ENCODE data around the gene LRRN4CL. TPM values are rescaled to one million over a fixed set of nuclear protein-coding genes. Genes with fewer than 3 reads are reported as not detected.

LRRN4CL gene
- total RNA-seq, 1 experiment from 2014 or later, result 0.42 TPM

DNA sequence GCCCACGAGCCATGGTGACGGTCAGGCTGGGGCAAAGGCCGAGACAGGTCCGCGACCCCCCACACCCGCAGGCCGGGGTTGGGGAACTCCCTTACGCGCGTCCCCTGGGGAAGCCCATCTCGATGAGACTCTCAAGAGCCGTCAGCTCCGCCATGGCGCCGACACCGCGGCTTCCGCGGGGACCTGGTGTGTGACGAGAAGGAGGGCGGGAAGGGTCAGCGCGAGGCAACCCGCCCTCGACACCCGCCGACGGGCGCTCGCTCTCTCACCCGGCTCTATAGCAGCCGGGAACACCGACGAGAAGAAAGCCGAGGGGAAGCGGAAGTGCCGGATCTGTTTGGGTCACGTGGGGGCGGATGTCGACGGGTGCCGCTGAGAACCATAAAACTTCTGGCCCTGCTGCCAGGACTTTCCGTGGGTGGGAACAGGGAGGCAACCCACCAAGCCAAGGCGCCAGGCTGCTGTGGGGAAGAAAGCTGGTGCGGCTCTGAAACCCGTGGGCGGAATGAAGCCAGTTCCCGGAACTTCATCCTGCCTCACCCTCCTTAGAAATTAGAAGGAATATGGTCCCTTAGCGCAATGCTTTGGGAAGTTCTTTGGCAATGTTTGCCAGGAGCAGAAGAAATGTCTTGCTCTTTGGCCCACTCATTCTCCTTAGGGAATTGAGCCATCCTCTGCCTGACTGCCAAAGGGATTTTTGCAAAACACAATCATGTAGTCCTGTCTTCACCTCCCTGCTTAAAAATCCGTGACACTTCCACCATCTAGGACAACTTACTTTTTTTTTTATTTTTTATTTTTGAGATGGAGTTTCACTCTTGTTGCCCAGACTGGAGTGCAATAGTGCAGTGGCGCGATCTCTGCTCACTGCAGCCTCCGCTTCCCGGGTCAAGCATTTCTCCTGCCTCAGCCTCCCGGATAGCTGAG, 10.3 kb downstream of the LRRN4CL start, which contains the start of gene UBXN1:
UBXN1 (minus strand) TSS at position 304 of the 927 bp plus-strand sequence; CDS start at position 154, 150 bp downstream.
- BruUV-seq (replicated peaks), result TSS peak; percentile 59
- ChIA-PET POLR2A (interaction anchor here (0.7 to 7.1 kb wide), 23 partner anchors 10 to 177 kb away, joined by 3 to 132 read pairs (median 5); partner anchors contain the start of genes C11orf98, CSKMT, HNRNPUL2 and INTS5), CTCF (interaction anchor here (0.8 to 3.0 kb wide), 11 partner anchors 7 to 1532 kb away, joined by 3 to 72 read pairs (median 11); partner anchors contain the start of genes BSCL2, GNG3, HNRNPUL2 and LBHD1)
- peaks cover 41% of the 10 kb centered on the region for H3K36me3 Mint-ChIP-seq (ENCODE audit: insufficient read depth, unreplicated experiment)
- peak; percentile 89 for DNase-seq (ENCODE audit: unreplicated experiment)
- TF ChIP-seq, protein P1, sequence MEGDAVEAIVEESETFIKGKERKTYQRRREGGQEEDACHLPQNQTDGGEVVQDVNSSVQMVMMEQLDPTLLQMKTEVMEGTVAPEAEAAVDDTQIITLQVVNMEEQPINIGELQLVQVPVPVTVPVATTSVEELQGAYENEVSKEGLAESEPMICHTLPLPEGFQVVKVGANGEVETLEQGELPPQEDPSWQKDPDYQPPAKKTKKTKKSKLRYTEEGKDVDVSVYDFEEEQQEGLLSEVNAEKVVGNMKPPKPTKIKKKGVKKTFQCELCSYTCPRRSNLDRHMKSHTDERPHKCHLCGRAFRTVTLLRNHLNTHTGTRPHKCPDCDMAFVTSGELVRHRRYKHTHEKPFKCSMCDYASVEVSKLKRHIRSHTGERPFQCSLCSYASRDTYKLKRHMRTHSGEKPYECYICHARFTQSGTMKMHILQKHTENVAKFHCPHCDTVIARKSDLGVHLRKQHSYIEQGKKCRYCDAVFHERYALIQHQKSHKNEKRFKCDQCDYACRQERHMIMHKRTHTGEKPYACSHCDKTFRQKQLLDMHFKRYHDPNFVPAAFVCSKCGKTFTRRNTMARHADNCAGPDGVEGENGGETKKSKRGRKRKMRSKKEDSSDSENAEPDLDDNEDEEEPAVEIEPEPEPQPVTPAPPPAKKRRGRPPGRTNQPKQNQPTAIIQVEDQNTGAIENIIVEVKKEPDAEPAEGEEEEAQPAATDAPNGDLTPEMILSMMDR (IDR thresholded peaks at IDR 0.05; ENCODE audit: unreplicated experiment), result no peak
- H3K27ac Mint-ChIP-seq (ENCODE audit: low read depth, unreplicated experiment), result peak within 1 kb of the TSS; percentile 94
- peak within 1 kb of the TSS; percentile 72 for H3K4me3 Mint-ChIP-seq (ENCODE audit: unreplicated experiment)
- H3K9me3 Mint-ChIP-seq (ENCODE audit: unreplicated experiment), result no peaks in the 10 kb centered on the region
- H3K4me1 Mint-ChIP-seq (ENCODE audit: insufficient read depth, unreplicated experiment), result peaks cover 22% of the 10 kb centered on the region
- intact Hi-C loops (cut with micrococcal nuclease), result no loop called here
- no peaks in the 10 kb centered on the region for H3K27me3 Mint-ChIP-seq (ENCODE audit: insufficient read depth, unreplicated experiment)

DNA sequence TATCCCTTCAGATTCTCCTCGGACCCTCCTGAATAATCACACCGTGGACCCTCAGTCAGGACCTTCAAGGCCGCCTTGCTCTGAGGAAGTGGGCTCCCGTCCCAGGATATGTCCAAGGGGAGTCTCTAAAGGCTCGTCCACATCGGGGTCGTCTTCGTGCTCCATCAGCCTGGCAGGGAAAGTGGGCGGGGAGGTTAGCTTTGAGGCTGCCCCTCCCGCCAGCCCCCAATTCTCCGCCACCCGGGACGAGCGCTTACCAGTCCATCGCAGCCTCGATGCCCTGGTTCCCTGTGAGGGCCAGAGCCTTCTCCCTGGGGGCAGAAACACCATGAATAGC, 10.9 kb downstream of the LRRN4CL start:
- no TSS peak for BruUV-seq (replicated peaks)
- Mint-ChIP-seq H3K27ac (ENCODE audit: low read depth, unreplicated experiment) (peak overlapping the region; percentile 94), H3K4me3 (ENCODE audit: unreplicated experiment) (peak overlapping the region; percentile 72), H3K36me3 (ENCODE audit: insufficient read depth, unreplicated experiment) (peaks cover 44% of the 10 kb centered on the region), H3K27me3 (ENCODE audit: insufficient read depth, unreplicated experiment) (no peaks in the 10 kb centered on the region), H3K4me1 (ENCODE audit: insufficient read depth, unreplicated experiment) (peaks cover 22% of the 10 kb centered on the region), H3K9me3 (ENCODE audit: unreplicated experiment) (no peaks in the 10 kb centered on the region)
- ChIA-PET POLR2A (interaction anchor here (1.0 to 7.1 kb wide), 15 partner anchors 10 to 130 kb away, joined by 3 to 132 read pairs (median 5); partner anchors contain the start of genes C11orf98, CSKMT, HNRNPUL2 and LBHD1), CTCF (interaction anchor here (2.2 to 2.9 kb wide), 2 partner anchors 11 to 15 kb away, joined by 8 to 15 read pairs; no protein-coding TSS in a partner anchor)
- no peak for DNase-seq (ENCODE audit: unreplicated experiment)
- TF ChIP-seq, protein P1 (IDR thresholded peaks at IDR 0.05; ENCODE audit: unreplicated experiment), result no peak
- intact Hi-C loops (cut with micrococcal nuclease), result no loop called here

DNA sequence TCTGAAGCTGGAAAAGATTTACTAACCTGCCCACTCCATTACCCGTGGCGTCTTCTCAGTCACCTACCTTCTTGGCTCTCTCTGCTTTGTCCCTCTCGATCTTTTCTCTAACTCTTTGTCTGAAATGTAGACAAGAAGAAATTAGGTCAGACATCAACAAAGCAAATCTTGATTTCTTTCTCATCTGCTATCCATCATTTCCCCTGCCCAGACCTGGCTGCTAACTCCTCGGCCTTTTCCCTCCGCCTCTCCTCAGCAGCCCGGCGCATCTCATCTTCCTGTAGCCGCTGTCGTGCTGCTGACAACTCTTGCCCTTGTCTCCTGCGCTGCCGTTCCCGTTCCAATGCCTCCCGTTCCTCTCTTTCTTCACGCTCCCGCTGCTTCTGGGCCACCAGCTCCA, 11.6 kb downstream of the LRRN4CL start:
- CTCF ChIA-PET, result interaction anchor here (0.9 to 2.2 kb wide), 2 partner anchors 16 to 117 kb away, joined by 3 to 8 read pairs; no protein-coding TSS in a partner anchor
- Mint-ChIP-seq H3K27ac (ENCODE audit: low read depth, unreplicated experiment) (peak overlapping the region; percentile 94), H3K27me3 (ENCODE audit: insufficient read depth, unreplicated experiment) (no peaks in the 10 kb centered on the region), H3K4me1 (ENCODE audit: insufficient read depth, unreplicated experiment) (peaks cover 22% of the 10 kb centered on the region), H3K9me3 (ENCODE audit: unreplicated experiment) (no peaks in the 10 kb centered on the region), H3K4me3 (ENCODE audit: unreplicated experiment) (peak overlapping the region; percentile 72), H3K36me3 (ENCODE audit: insufficient read depth, unreplicated experiment) (peaks cover 50% of the 10 kb centered on the region)
- TF ChIP-seq, protein P1 (IDR thresholded peaks at IDR 0.05; ENCODE audit: unreplicated experiment), result no peak
- no TSS peak for BruUV-seq (replicated peaks)
- DNase-seq (ENCODE audit: unreplicated experiment), result no peak
- intact Hi-C loops (cut with micrococcal nuclease), result no loop called here
- POLR2A ChIA-PET, result interaction anchor here (0.6 to 7.1 kb wide), 14 partner anchors 9 to 180 kb away, joined by 3 to 132 read pairs (median 4); partner anchors contain the start of genes B3GAT3, C11orf98, CSKMT and HNRNPUL2

DNA sequence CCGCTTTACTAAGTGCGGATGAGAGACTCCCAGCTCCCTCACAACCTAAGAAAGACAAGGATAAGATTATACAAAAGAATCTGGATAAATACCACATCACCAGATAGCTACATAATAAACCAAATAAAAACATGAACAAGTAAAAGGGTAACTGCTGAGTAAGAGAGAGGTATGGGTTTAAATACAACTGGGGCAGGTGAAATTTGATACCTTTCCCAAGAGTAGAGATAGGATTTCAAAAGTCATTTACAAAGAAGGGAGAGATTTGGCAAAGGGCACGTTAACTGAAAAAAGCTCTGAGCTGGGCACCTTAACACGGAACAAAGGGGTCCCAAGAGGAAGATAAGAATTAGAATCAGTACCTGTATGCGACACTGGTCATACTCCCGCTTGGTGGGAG, 12.2 kb downstream of the LRRN4CL start:
- no peak for DNase-seq (ENCODE audit: unreplicated experiment)
- ChIA-PET POLR2A (interaction anchor here (0.7 to 7.1 kb wide), 11 partner anchors 9 to 181 kb away, joined by 3 to 132 read pairs (median 5); partner anchors contain the start of genes B3GAT3, C11orf98, CSKMT and HNRNPUL2), CTCF (interaction anchor here (0.9 to 2.2 kb wide), 4 partner anchors 9 to 116 kb away, joined by 3 to 8 read pairs (median 4); no protein-coding TSS in a partner anchor)
- no TSS peak for BruUV-seq (replicated peaks)
- TF ChIP-seq, protein P1 (IDR thresholded peaks at IDR 0.05; ENCODE audit: unreplicated experiment), result no peak
- Mint-ChIP-seq H3K9me3 (ENCODE audit: unreplicated experiment) (no peaks in the 10 kb centered on the region), H3K4me3 (ENCODE audit: unreplicated experiment) (peak overlapping the region; percentile 72), H3K4me1 (ENCODE audit: insufficient read depth, unreplicated experiment) (peaks cover 22% of the 10 kb centered on the region), H3K36me3 (ENCODE audit: insufficient read depth, unreplicated experiment) (peaks cover 52% of the 10 kb centered on the region), H3K27ac (ENCODE audit: low read depth, unreplicated experiment) (peak overlapping the region; percentile 94), H3K27me3 (ENCODE audit: insufficient read depth, unreplicated experiment) (no peaks in the 10 kb centered on the region)
- intact Hi-C loops (cut with micrococcal nuclease), result no loop called here

Measured in MCF 10A (cell line).